IMR-90 (cell line): ENCODE measurements around the gene MZT2A.
"Not testable (repeated sequence)": the region's sequence is repeated elsewhere in the genome, so short reads cannot be mapped to it uniquely, and the experiment has no call there.

Experiments
- CHD1 ChIP-seq: IDR thresholded peaks from 2 replicates; pipeline ENCODE4 v1.6.1; 2012; ENCODE audit warnings: low read depth, low read length, improper control_type of control experiment
- POLR2A ChIP-seq: IDR thresholded peaks from 2 replicates; pipeline ENCODE4 v1.6.1; 2012; ENCODE audit warnings: mild to moderate bottlenecking, low read depth, low read length
- TF ChIP-seq, protein P1 (sequence below): conservative IDR thresholded peaks from 2 replicates; pipeline ENCODE4 v1.5.1; 2012; ENCODE audit warnings: mild to moderate bottlenecking, low read depth, low read length, improper control_type of control experiment

DNA sequence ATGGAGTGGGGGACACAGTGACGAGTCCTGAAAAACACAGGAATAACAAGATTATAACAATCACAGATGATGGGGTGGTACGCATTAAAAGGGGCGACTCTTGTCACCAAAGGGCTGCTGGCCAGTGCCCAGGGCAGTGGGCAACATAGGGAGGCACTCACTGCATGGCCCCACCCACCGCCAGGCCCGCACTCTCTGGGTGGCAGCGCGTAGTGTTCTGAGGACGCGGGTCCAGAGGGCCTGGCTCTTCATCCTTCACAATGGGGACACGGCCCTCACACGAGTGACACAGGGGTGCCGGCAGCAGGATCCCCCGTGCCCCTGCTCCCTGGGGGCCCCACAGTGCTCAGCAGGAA is 42.1 kb upstream of the MZT2A start:
- not testable (repeated sequence) for TF ChIP-seq POLR2A, CHD1
- TF ChIP-seq, protein P1, sequence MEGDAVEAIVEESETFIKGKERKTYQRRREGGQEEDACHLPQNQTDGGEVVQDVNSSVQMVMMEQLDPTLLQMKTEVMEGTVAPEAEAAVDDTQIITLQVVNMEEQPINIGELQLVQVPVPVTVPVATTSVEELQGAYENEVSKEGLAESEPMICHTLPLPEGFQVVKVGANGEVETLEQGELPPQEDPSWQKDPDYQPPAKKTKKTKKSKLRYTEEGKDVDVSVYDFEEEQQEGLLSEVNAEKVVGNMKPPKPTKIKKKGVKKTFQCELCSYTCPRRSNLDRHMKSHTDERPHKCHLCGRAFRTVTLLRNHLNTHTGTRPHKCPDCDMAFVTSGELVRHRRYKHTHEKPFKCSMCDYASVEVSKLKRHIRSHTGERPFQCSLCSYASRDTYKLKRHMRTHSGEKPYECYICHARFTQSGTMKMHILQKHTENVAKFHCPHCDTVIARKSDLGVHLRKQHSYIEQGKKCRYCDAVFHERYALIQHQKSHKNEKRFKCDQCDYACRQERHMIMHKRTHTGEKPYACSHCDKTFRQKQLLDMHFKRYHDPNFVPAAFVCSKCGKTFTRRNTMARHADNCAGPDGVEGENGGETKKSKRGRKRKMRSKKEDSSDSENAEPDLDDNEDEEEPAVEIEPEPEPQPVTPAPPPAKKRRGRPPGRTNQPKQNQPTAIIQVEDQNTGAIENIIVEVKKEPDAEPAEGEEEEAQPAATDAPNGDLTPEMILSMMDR: not testable (repeated sequence)
